HG03571 (cell line): ENCODE measurements around the gene MFSD11.
A peak's percentile ranks its signal among the peaks of the same experiment; 100 is the strongest.
"Not testable (repeated sequence)": the region's sequence is repeated elsewhere in the genome, so short reads cannot be mapped to it uniquely, and the experiment has no call there.

Experiments
- ATAC-seq: cut with Tn5 transposase; IDR thresholded peaks from one replicate; pipeline ENCODE4 v1.9.1; 2021; ENCODE audit not compliant: unreplicated experiment

The MFSD11 gene

GRCh38 chr17:76737676-76738467 is at the start of gene MFSD11:
Gene MFSD11 (plus strand): TSS chr17:76738119. CDS start chr17:76738353, 234 bp downstream.
- ATAC-seq = peak; percentile 46

- ATAC-seq = no peak
Observed at GRCh38 chr17:76688165-76688622, 49.7 kb upstream of the MFSD11 start.

- no peak for ATAC-seq
Observed at GRCh38 chr17:76689859-76690258, 48.1 kb upstream of the MFSD11 start.

- no peak for ATAC-seq
Observed at GRCh38 chr17:76690596-76691280, 47.2 kb upstream of the MFSD11 start.

GRCh38 chr17:76691379-76692191 is 46.3 kb upstream of the MFSD11 start:
- no peak for ATAC-seq

GRCh38 chr17:76695059-76695831 is 42.7 kb upstream of the MFSD11 start:
- ATAC-seq = no peak

GRCh38 chr17:76696763-76697701 is 40.9 kb upstream of the MFSD11 start:
- peak; percentile 57 for ATAC-seq

GRCh38 chr17:76697702-76698465 is 40.0 kb upstream of the MFSD11 start:
- ATAC-seq = no peak

GRCh38 chr17:76698466-76698977 is 39.4 kb upstream of the MFSD11 start:
- ATAC-seq = not testable (repeated sequence)

GRCh38 chr17:76700270-76700616 is 37.7 kb upstream of the MFSD11 start:
- no peak for ATAC-seq

- ATAC-seq = no peak
Observed at GRCh38 chr17:76700617-76701470, 37.1 kb upstream of the MFSD11 start.

- no peak for ATAC-seq
Observed at GRCh38 chr17:76701471-76701967, 36.4 kb upstream of the MFSD11 start.

GRCh38 chr17:76702076-76702475 is 35.8 kb upstream of the MFSD11 start:
- no peak for ATAC-seq

- no peak for ATAC-seq
Observed at GRCh38 chr17:76702941-76703637, 34.8 kb upstream of the MFSD11 start.

- ATAC-seq = no peak
Observed at GRCh38 chr17:76704805-76705204, 33.1 kb upstream of the MFSD11 start.

GRCh38 chr17:76706817-76707216 is 31.1 kb upstream of the MFSD11 start:
- ATAC-seq = no peak
